ENCODE results near the gene ETFB.
"Not testable (repeated sequence)": the region's sequence is repeated elsewhere in the genome, so short reads cannot be mapped to it uniquely, and the experiment has no call there.

Gene ETFB

DNA sequence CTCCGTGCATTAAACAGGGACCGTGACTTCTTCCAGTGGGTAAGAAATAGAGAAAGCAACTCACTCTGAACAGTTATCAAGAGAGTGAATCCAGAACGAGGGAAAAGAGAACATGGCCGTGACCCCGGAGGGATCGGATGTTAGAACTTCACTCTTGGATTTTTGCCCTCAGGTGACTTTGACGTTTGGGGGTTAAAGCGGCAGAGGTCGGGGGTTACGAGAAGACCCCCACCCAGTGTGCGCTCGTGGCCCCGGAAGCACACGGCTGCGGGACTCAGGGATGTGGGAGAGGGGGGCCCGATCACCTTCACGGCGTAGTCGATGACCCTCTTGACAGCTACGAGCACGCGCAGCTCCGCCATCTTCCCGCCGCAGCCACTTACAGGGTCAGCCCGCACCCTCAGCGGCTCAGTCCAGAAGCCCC is at the start of gene ETFB:
ETFB (minus strand) TSS at position 424 of the 424 bp plus-strand sequence; CDS start at position 362, 62 bp downstream.
- DNase-seq (ENCODE audit: low spot score), result no peak

DNA sequence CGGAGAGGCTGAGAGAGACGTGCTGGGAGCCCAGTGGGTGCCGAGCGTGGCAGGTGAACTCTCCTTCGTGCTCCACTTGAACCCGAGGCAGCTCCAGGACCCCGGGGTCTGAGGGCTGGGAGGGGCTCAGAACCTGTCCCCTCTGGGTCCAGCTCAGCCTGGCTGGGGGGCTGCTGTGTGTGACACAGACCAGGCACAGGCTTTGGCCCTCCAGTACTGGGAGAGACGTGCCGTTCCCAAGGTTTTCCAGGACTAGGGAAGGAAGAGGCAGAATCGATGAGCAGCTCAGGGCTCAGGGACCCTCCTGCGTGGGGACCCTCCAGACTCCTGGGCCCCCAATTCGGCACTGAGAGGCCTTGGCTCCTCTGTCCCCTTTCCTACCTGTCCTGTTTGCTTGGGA is 49.0 kb upstream of the ETFB start:
- DNase-seq (ENCODE audit: low spot score), result no peak

- no peak for DNase-seq (ENCODE audit: low spot score)
Measured at GRCh38 chr19:51410950-51411748, 45.0 kb upstream of the ETFB start.

DNA sequence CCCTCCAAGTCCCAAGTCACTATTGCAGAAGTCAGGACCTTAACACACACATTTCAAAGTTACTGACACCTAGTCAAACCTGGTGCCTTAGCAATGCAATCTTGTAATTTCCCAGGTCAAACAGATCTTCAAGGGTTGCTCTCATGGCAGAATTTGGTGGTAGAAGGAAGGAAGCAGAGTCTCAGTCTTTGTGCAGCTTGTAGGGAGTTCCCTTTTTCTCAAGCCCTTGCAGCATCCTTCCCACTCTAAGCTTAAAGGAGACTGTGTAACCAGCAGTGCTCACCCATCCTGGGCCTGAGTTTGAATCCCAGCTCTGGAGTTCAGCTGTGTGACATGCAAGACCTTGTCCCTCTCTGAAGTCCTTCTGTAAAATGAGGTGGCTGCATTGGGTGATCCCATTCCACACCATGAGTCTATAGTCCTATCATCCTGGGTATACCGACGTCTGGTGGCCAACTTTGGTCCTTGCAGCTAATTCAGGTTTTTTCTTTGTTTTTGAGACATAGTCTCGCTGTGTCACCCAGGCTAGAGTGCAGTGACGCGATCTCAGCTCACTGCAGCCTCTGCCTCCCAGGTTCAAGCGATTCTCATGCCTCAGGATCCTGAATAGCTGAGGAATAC is 41.4 kb upstream of the ETFB start:
- DNase-seq (ENCODE audit: low spot score), result no peak

- no peak for DNase-seq (ENCODE audit: low spot score)
Measured at GRCh38 chr19:51402117-51402516, 35.9 kb upstream of the ETFB start.

DNA sequence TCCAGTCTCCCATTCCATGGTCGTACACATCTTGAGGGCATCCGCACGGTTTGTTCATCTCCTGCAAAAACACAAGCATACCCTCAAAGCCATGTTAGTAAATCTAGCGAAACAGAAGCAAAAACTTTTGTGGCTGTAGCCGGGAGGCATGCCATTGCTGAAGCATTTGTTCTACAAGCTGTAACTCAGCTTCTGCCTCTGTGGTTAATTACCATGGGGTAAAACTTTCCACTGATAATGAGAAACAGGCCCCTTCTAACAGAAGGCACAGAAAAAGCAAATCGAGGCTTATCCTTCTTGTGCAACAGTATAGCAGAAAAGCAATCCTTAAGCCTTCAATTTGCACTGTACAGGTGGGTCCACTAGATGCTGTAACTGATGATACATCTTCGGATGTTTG is 33.7 kb upstream of the ETFB start:
- not testable (repeated sequence) for DNase-seq (ENCODE audit: low spot score)

DNA sequence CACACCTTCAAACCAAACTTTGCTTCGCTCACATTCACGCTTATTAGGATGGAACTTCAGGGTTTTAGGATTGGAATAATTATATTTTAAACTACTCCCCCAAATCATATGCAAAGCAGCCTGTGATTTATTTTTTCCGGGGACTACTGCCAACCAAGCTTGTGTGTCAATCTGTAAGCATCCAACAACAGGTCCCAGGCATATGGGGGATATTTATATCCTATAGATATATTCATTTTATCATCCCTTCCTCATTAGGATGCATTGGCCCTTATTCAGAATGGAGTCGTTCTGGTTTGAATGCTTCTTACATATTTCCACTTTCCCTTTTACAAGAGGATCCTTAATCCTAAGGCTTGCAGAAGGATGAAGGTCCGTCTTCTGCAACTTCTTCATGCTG is 33.0 kb upstream of the ETFB start:
- DNase-seq (ENCODE audit: low spot score), result no peak

- peak; percentile 32 for DNase-seq (ENCODE audit: low spot score)
Measured at GRCh38 chr19:51398096-51398704, 32.0 kb upstream of the ETFB start.

- DNase-seq (ENCODE audit: low spot score), result not testable (repeated sequence)
Measured at GRCh38 chr19:51397453-51397852, 31.3 kb upstream of the ETFB start.

- no peak for DNase-seq (ENCODE audit: low spot score)
Measured at GRCh38 chr19:51396175-51396574, 30.0 kb upstream of the ETFB start.

GRCh38 chr19:51394050-51394836 is 28.1 kb upstream of the ETFB start:
- peak; percentile 84 for DNase-seq (ENCODE audit: low spot score)

DNA sequence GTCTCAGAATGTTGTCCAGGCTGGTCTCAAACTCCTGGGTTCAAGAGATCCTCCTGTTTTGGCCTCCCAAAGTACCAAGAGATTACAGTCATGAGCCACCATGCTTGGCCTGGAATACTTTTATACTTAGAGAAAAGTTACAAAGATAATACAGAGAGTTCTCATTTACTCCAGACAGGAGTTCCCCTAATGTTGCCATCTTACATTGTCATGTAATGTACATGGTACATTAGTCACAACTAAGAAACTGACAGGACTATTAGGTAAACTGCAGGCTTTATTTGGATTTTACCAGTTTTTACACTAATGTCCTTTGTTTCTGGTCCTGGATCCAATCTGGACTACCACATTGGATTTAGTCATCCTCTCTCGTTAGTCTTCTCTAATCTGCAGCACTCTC is 26.5 kb upstream of the ETFB start:
- DNase-seq (ENCODE audit: low spot score), result no peak

- no peak for DNase-seq (ENCODE audit: low spot score)
Measured at GRCh38 chr19:51391073-51391611, 25.0 kb upstream of the ETFB start.

DNA sequence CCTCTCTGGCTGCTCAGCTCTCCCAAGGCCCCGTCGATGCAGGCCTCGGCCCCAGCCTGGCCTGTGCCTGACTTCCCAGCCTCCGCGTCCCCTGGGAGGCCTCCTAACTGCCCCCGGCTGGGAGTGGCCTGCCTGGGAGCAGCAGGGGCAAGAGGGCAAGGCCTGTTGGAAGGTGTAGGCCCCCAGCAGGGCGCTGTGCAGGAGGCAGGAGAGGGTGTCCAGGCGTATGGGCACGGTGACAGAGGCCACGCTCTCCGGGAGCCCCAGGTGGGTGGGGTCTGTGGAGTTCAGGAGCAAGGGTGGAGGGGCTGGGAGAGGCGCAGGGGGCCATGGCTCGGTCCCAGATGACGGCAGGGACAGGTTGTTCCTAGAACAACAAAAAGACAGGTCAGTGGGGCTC is 23.0 kb upstream of the ETFB start:
- DNase-seq (ENCODE audit: low spot score), result no peak

GRCh38 chr19:51387924-51388389 is 21.8 kb upstream of the ETFB start, which contains the start of gene LIM2:
Gene LIM2, minus strand, starts transcription at chr19:51387974. Its CDS starts 531 bp downstream, at chr19:51387443.
- no peak for DNase-seq (ENCODE audit: low spot score)

- DNase-seq (ENCODE audit: low spot score), result no peak
Measured at GRCh38 chr19:51386882-51387520, 20.8 kb upstream of the ETFB start.

GRCh38 chr19:51382004-51382403 is 15.8 kb upstream of the ETFB start:
- DNase-seq (ENCODE audit: low spot score), result no peak

DNA sequence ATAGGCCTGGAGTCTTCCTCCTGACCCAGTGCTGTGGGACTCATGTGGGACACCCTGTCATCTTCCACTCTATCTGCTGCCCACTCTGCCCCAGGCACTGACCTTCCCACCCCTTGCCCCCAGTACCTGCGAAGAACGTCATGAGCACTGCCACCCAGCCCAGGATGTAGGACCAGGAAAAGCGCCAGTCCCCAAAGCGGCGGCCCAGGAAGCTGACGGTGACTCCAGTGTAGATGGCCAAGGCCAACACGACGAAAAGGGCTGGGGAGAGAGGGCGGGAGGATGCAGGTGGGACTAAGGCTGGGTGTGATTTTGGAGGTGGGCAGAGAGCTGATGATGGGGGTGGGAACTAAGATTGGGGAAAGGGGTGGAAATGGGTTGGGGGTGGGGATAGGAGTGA is 14.2 kb upstream of the ETFB start:
- DNase-seq (ENCODE audit: low spot score), result no peak

DNA sequence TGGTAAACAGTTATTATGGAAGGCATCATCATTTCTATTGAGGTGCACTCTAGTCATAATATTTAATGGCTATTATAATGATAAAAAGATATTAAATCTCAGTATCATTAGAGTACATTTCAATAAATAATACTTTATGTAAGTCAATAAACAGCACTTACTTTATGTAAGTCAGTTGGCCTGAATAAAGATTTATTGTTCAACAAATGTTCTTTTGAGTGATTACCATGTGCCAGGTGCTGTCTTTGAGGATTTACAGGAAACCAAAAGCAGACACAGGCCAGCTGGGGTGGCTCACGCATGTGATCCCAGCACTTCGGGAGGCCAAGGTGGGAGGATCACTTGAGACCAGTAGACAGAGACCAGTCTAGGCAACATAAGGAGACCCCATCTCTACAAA is 11.2 kb upstream of the ETFB start:
- no peak for DNase-seq (ENCODE audit: low spot score)

- DNase-seq (ENCODE audit: low spot score), result no peak
Measured at GRCh38 chr19:51375504-51376221, 9.5 kb upstream of the ETFB start.

All from LoVo (cell line).